ENCODE measurements around the gene PRSS57. TPM values are rescaled to one million over a fixed set of nuclear protein-coding genes. Genes with fewer than 3 reads are reported as not detected.

PRSS57 gene
- total and polyA plus RNA-seq, 2 of the 13 experiments (the other 11 are each of a cell fraction or from before 2014, with no cell fraction given): 0.12 TPM; not detected in 1

DNA sequence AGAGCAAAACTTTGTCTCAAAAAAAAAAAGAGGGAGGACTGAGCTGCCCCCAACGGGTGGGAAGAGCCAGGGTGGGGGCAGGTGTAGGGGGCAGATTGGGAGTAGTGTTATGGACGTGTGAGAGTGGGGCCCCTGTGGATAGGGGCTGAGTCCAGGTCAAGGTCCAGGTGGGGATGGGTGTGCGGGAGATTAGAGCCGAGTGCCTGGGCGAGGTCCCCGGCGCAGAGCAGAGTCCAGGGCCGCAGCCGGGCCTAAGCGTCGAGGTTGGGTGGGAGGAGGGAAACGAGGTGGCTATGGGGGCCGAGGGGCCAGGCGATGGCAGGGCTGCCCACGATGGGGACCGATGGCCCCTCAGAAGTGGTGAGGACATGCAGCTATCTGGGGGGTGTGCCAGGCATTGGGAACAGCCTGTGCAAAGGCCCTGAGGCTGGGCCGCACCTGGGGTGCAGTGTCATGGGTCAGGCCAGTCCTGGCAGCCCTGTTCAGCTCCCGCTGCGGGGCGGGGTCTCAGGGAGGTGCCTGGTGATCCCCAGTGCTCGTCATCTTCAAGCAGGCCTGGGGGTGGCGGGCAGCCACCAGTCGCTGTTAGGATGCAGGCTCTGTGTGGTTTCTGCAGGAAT, 43.4 kb upstream of the PRSS57 start (continued):
- TF ChIP-seq, protein P1, sequence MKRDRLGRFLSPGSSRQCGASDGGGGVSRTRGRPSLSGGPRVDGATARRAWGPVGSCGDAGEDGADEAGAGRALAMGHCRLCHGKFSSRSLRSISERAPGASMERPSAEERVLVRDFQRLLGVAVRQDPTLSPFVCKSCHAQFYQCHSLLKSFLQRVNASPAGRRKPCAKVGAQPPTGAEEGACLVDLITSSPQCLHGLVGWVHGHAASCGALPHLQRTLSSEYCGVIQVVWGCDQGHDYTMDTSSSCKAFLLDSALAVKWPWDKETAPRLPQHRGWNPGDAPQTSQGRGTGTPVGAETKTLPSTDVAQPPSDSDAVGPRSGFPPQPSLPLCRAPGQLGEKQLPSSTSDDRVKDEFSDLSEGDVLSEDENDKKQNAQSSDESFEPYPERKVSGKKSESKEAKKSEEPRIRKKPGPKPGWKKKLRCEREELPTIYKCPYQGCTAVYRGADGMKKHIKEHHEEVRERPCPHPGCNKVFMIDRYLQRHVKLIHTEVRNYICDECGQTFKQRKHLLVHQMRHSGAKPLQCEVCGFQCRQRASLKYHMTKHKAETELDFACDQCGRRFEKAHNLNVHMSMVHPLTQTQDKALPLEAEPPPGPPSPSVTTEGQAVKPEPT (CRISPR knock-in tag; IDR thresholded peaks at IDR 0.05; ENCODE audit: low read depth): peak; percentile 49; the same call in 1 of the 2 replicates
- TF ChIP-seq ZNF589 (CRISPR knock-in tag; conservative IDR thresholded peaks at IDR 0.05) (0 out of 2 replicates have a peak, but pooled peaks have one; percentile 42), ZNF792 (CRISPR knock-in tag; IDR thresholded peaks at IDR 0.05) (peak; percentile 87), AGO1 (IDR thresholded peaks at IDR 0.05; ENCODE audit: low read depth, low read length, poor library complexity, severe bottlenecking) (no peak), KDM4B (CRISPR knock-in tag; IDR thresholded peaks at IDR 0.05) (peak; percentile 87), ZSCAN30 (CRISPR knock-in tag; IDR thresholded peaks at IDR 0.05) (no peak), PTBP1 (IDR thresholded peaks at IDR 0.05; ENCODE audit: low read depth, low read length, poor library complexity, severe bottlenecking) (no peak), CBX5 (CRISPR knock-in tag; IDR thresholded peaks at IDR 0.05; ENCODE audit: borderline replicate concordance) (peak; percentile 82; the same call in 1 of the 2 replicates), GATAD2A (CRISPR knock-in tag; IDR thresholded peaks at IDR 0.05) (peak; percentile 94), HCFC1 (IDR thresholded peaks at IDR 0.05; ENCODE audit: low read depth, low read length) (0 out of 2 replicates have a peak, but pooled peaks have one; percentile 12), ZNF678 (CRISPR knock-in tag; IDR thresholded peaks at IDR 0.05) (no peak), ARHGAP35 (CRISPR knock-in tag; IDR thresholded peaks at IDR 0.05; ENCODE audit: borderline replicate concordance) (0 out of 2 replicates have a peak, but pooled peaks have one; percentile 67), HOXA3 (CRISPR knock-in tag; IDR thresholded peaks at IDR 0.05) (peak; percentile 96), PRMT3 (CRISPR knock-in tag; IDR thresholded peaks at IDR 0.05; ENCODE audit: borderline replicate concordance, low read depth) (no peak), ZNF451 (CRISPR knock-in tag; IDR thresholded peaks at IDR 0.05) (no peak; the same call in 1 of the 2 replicates), ARID2 (CRISPR knock-in tag; IDR thresholded peaks at IDR 0.05; ENCODE audit: borderline replicate concordance) (peak; percentile 63; the same call in 1 of the 2 replicates), ZSCAN29 (CRISPR knock-in tag; conservative IDR thresholded peaks at IDR 0.05) (peak; percentile 65; the same call in 1 of the 2 replicates), BHLHE40 (IDR thresholded peaks at IDR 0.05; ENCODE audit: low read length) (peak; percentile 67; the same call in 1 of the 2 replicates)
- TF ChIP-seq, protein P2, sequence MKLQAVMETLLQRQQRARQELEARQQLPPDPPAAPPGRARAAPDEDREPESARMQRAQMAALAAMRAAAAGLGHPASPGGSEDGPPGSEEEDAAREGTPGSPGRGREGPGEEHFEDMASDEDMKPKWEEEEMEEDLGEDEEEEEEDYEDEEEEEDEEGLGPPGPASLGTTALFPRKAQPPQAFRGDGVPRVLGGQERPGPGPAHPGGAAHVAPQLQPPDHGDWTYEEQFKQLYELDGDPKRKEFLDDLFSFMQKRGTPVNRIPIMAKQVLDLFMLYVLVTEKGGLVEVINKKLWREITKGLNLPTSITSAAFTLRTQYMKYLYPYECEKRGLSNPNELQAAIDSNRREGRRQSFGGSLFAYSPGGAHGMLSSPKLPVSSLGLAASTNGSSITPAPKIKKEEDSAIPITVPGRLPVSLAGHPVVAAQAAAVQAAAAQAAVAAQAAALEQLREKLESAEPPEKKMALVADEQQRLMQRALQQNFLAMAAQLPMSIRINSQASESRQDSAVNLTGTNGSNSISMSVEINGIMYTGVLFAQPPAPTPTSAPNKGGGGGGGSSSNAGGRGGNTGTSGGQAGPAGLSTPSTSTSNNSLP (IDR thresholded peaks at IDR 0.05; ENCODE audit: low read depth, low read length): 0 out of 2 replicates have a peak, but pooled peaks have one; percentile 40
- TF ChIP-seq, protein P3, sequence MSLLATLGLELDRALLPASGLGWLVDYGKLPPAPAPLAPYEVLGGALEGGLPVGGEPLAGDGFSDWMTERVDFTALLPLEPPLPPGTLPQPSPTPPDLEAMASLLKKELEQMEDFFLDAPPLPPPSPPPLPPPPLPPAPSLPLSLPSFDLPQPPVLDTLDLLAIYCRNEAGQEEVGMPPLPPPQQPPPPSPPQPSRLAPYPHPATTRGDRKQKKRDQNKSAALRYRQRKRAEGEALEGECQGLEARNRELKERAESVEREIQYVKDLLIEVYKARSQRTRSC (CRISPR knock-in tag; IDR thresholded peaks at IDR 0.05; ENCODE audit: low read depth): no peak
- TF ChIP-seq, protein P4, sequence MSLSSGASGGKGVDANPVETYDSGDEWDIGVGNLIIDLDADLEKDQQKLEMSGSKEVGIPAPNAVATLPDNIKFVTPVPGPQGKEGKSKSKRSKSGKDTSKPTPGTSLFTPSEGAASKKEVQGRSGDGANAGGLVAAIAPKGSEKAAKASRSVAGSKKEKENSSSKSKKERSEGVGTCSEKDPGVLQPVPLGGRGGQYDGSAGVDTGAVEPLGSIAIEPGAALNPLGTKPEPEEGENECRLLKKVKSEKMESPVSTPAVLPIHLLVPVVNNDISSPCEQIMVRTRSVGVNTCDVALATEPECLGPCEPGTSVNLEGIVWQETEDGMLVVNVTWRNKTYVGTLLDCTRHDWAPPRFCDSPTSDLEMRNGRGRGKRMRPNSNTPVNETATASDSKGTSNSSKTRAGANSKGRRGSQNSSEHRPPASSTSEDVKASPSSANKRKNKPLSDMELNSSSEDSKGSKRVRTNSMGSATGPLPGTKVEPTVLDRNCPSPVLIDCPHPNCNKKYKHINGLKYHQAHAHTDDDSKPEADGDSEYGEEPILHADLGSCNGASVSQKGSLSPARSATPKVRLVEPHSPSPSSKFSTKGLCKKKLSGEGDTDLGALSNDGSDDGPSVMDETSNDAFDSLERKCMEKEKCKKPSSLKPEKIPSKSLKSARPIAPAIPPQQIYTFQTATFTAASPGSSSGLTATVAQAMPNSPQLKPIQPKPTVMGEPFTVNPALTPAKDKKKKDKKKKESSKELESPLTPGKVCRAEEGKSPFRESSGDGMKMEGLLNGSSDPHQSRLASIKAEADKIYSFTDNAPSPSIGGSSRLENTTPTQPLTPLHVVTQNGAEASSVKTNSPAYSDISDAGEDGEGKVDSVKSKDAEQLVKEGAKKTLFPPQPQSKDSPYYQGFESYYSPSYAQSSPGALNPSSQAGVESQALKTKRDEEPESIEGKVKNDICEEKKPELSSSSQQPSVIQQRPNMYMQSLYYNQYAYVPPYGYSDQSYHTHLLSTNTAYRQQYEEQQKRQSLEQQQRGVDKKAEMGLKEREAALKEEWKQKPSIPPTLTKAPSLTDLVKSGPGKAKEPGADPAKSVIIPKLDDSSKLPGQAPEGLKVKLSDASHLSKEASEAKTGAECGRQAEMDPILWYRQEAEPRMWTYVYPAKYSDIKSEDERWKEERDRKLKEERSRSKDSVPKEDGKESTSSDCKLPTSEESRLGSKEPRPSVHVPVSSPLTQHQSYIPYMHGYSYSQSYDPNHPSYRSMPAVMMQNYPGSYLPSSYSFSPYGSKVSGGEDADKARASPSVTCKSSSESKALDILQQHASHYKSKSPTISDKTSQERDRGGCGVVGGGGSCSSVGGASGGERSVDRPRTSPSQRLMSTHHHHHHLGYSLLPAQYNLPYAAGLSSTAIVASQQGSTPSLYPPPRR (CRISPR knock-in tag; IDR thresholded peaks at IDR 0.05; ENCODE audit: borderline replicate concordance): peak; percentile 85

All from HepG2 (cell line).